ENCODE measurements around the gene NFKB2.

- TF ChIP-seq CTCF (IDR thresholded peaks at IDR 0.05), result peak in 3 of 4 experiments; percentile 95 to 98 (median 98)
- peak; percentile 85 for TF ChIP-seq POLR2A (IDR thresholded peaks at IDR 0.05)
Measured at GRCh38 chr10:102394079-102394800, 1.3 kb upstream of the NFKB2 start.
